GM18517 (cell line): ENCODE measurements around the gene UGGT2.
"Not testable (repeated sequence)": the region's sequence is repeated elsewhere in the genome, so short reads cannot be mapped to it uniquely, and the experiment has no call there.

Experiments used
- ATAC-seq: cut with Tn5 transposase; IDR thresholded peaks from one replicate; pipeline ENCODE4 v1.9.1; 2021; ENCODE audit warnings: mild to moderate bottlenecking, moderate library complexity; ENCODE audit not compliant: unreplicated experiment

The UGGT2 gene

GRCh38 chr13:96053003-96053703 is at the start of gene UGGT2:
TSS of gene UGGT2 (minus strand) at chr13:96053401. CDS start at chr13:96053312, 89 bp downstream.
- peak; percentile 94 for ATAC-seq

GRCh38 chr13:96100457-96101220 is 47.4 kb upstream of the UGGT2 start:
- ATAC-seq, result no peak

- ATAC-seq, result no peak
Observed at GRCh38 chr13:96093296-96094006, 40.2 kb upstream of the UGGT2 start.

GRCh38 chr13:96091164-96092117 is 38.2 kb upstream of the UGGT2 start:
- no peak for ATAC-seq

- ATAC-seq, result peak; percentile 41
Observed at GRCh38 chr13:96090240-96091101, 37.3 kb upstream of the UGGT2 start.

- ATAC-seq, result peak; percentile 49
Observed at GRCh38 chr13:96089749-96090239, 36.6 kb upstream of the UGGT2 start, which contains the start of gene HS6ST3. TSS of gene HS6ST3 (plus strand) at chr13:96090107.

GRCh38 chr13:96089139-96089538 is 35.9 kb upstream of the UGGT2 start:
- no peak for ATAC-seq

GRCh38 chr13:96086736-96087135 is 33.5 kb upstream of the UGGT2 start:
- no peak for ATAC-seq

GRCh38 chr13:96082640-96083039 is 29.4 kb upstream of the UGGT2 start:
- ATAC-seq, result no peak

- ATAC-seq, result no peak
Observed at GRCh38 chr13:96081888-96082287, 28.7 kb upstream of the UGGT2 start.

- ATAC-seq, result no peak
Observed at GRCh38 chr13:96080676-96081075, 27.5 kb upstream of the UGGT2 start.

GRCh38 chr13:96075953-96076543 is 22.8 kb upstream of the UGGT2 start:
- peak; percentile 52 for ATAC-seq

- no peak for ATAC-seq
Observed at GRCh38 chr13:96072392-96072791, 19.2 kb upstream of the UGGT2 start.

GRCh38 chr13:96071504-96071903 is 18.3 kb upstream of the UGGT2 start:
- no peak for ATAC-seq

- no peak for ATAC-seq
Observed at GRCh38 chr13:96068729-96069128, 15.5 kb upstream of the UGGT2 start.

- no peak for ATAC-seq
Observed at GRCh38 chr13:96065849-96066248, 12.6 kb upstream of the UGGT2 start.

- ATAC-seq, result peak; percentile 60
Observed at GRCh38 chr13:96052656-96053002, 572 bp downstream of the UGGT2 start.

- not testable (repeated sequence) for ATAC-seq
Observed at GRCh38 chr13:96051946-96052345, 1.3 kb downstream of the UGGT2 start.

- ATAC-seq, result not testable (repeated sequence)
Observed at GRCh38 chr13:96051491-96051890, 1.7 kb downstream of the UGGT2 start.
